ENCODE results near the gene ATP13A4. TPM values are rescaled to one million over a fixed set of nuclear protein-coding genes. Genes with fewer than 3 reads are reported as not detected.

The ATP13A4 gene
- total and polyA plus RNA-seq, 2 donors from 2014 or later: 0.49 to 3.7 TPM

DNA sequence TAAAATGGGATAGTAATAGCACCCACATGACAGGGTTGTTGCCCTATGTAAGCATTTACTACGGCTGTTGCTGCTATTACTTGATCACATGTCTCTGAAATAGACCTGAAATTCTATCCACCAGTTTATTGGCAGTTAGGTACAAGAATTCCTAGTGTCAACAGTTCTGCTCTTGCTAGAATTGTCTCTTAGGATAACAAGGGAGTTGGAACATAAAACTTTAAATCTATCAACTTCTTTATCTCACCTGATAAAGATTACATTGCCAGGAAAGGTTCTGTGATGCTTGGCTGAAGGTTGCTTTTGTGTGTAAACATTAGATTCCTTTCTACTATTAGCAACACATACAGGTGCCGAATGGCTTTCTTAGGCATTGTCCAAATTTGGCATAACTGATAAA lies 38.7 kb downstream of the ATP13A4 start:
- DNase-seq (no peak), FAIRE-seq (no peak)
- intact Hi-C loops (cut with DNase I): no loop called here
- H3K9ac ChIP-seq (ENCODE audit: low read length in 3 of 3): no peak overlapping the region
- no peaks in the 10 kb centered on the region for H3K27me3 ChIP-seq (ENCODE audit: control insufficient read depth, insufficient read depth, low read length)
- H3K9me3 ChIP-seq (ENCODE audit: control insufficient read depth in 2 of 3, insufficient read depth in 1 of 3, low read length in 3 of 3): no peaks in the 10 kb centered on the region
- H3K4me3 ChIP-seq (ENCODE audit: low read length in 3 of 3): no peak overlapping the region
- H3K36me3 ChIP-seq (ENCODE audit: control insufficient read depth in 2 of 3, insufficient read depth in 3 of 3, low read length in 3 of 3): no peaks in the 10 kb centered on the region
- no peak overlapping the region for H3K27ac ChIP-seq (ENCODE audit: low read depth in 2 of 2, low read length in 2 of 2)
- TF ChIP-seq, protein P1, sequence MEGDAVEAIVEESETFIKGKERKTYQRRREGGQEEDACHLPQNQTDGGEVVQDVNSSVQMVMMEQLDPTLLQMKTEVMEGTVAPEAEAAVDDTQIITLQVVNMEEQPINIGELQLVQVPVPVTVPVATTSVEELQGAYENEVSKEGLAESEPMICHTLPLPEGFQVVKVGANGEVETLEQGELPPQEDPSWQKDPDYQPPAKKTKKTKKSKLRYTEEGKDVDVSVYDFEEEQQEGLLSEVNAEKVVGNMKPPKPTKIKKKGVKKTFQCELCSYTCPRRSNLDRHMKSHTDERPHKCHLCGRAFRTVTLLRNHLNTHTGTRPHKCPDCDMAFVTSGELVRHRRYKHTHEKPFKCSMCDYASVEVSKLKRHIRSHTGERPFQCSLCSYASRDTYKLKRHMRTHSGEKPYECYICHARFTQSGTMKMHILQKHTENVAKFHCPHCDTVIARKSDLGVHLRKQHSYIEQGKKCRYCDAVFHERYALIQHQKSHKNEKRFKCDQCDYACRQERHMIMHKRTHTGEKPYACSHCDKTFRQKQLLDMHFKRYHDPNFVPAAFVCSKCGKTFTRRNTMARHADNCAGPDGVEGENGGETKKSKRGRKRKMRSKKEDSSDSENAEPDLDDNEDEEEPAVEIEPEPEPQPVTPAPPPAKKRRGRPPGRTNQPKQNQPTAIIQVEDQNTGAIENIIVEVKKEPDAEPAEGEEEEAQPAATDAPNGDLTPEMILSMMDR (IDR thresholded peaks at IDR 0.05; ENCODE audit: borderline replicate concordance, extremely low read depth, insufficient read depth): no peak
- H3K4me1 ChIP-seq (ENCODE audit: control insufficient read depth in 2 of 3, insufficient read depth in 2 of 3, low read depth in 1 of 3, low read length in 3 of 3): no peaks in the 10 kb centered on the region

DNA sequence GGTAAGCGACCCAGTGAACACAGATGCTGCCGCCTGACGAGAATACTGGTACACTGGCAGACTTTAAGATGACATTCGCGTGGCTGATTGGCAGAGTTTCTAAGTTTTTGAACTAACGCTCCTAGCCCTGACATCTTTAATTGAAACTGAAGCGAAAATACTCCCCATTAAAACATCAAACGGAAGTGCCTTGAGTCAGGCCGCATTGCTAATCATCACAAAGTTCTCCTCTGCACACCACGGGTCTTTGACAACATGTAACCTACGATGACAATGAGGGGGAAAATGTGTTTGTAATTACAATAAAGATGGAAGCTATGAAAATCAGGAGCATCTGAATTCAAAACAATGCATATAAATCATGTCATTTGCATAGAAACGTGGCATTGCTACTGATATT lies 44.5 kb downstream of the ATP13A4 start:
- H3K4me3 ChIP-seq (ENCODE audit: low read length in 3 of 3): no peak overlapping the region
- DNase-seq (no peak), FAIRE-seq (no peak)
- H3K9ac ChIP-seq (ENCODE audit: low read length in 3 of 3): no peak overlapping the region
- no peaks in the 10 kb centered on the region for H3K27me3 ChIP-seq (ENCODE audit: control insufficient read depth, insufficient read depth, low read length)
- intact Hi-C loops (cut with DNase I): no loop called here
- no peak overlapping the region for H3K27ac ChIP-seq (ENCODE audit: low read depth in 2 of 2, low read length in 2 of 2)
- H3K4me1 ChIP-seq (ENCODE audit: control insufficient read depth in 2 of 3, insufficient read depth in 2 of 3, low read depth in 1 of 3, low read length in 3 of 3): no peaks in the 10 kb centered on the region
- H3K9me3 ChIP-seq (ENCODE audit: control insufficient read depth in 2 of 3, insufficient read depth in 1 of 3, low read length in 3 of 3): no peaks in the 10 kb centered on the region
- H3K36me3 ChIP-seq (ENCODE audit: control insufficient read depth in 2 of 3, insufficient read depth in 3 of 3, low read length in 3 of 3): no peaks in the 10 kb centered on the region
- TF ChIP-seq, protein P1 (IDR thresholded peaks at IDR 0.05; ENCODE audit: borderline replicate concordance, extremely low read depth, insufficient read depth): no peak

DNA sequence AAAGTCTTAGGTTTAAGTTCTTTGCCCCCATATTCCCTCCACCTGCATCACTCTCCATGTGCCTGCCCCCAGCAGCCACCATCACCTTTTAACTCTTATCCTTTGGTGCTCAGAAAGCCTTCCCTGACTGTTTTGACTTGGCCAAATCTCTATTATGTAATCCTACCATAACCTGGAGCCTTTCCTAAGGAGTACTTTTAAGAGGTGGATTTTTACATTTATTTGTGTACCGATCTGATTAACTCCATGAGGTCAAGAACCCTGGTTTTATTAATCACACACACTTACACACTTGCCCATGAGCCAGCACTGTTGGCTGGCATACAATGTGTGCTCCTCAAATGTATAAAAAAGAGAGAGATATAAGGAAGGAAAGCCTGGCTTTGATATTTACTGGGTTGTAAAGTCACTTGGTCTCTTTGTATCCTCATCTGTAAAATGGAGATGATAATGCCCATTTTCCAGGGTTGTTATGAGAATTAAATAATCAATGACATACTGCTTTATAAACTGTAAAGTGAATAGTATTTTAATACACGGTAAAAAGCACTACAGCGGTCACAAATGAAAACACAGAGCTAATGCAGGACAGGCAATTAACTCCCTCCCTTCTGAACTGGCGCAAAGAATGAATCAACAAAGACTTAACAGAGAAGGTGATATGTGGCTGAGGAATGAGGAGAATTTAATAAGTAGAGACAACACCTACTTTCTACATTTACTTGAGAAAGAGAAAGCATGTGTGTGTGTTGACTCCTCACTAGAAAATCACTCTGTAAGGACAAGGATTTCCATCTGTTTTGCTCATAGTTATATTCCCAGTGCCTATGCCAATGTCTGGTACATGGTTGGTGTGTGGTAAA lies 45.4 kb downstream of the ATP13A4 start:
- Histone ChIP-seq H3K4me3 (ENCODE audit: low read length in 3 of 3) (no peak overlapping the region), H3K27ac (ENCODE audit: low read depth in 2 of 2, low read length in 2 of 2) (no peak overlapping the region), H3K27me3 (ENCODE audit: control insufficient read depth, insufficient read depth, low read length) (no peaks in the 10 kb centered on the region), H3K9me3 (ENCODE audit: control insufficient read depth in 2 of 3, insufficient read depth in 1 of 3, low read length in 3 of 3) (no peaks in the 10 kb centered on the region), H3K9ac (ENCODE audit: low read length in 3 of 3) (no peak overlapping the region), H3K4me1 (ENCODE audit: control insufficient read depth in 2 of 3, insufficient read depth in 2 of 3, low read depth in 1 of 3, low read length in 3 of 3) (no peaks in the 10 kb centered on the region), H3K36me3 (ENCODE audit: control insufficient read depth in 2 of 3, insufficient read depth in 3 of 3, low read length in 3 of 3) (no peaks in the 10 kb centered on the region)
- TF ChIP-seq, protein P1 (IDR thresholded peaks at IDR 0.05; ENCODE audit: borderline replicate concordance, extremely low read depth, insufficient read depth): no peak
- DNase-seq (no peak), FAIRE-seq (no peak)
- intact Hi-C loops (cut with DNase I): no loop called here

Measured in kidney (tissue), 14 donors.